Measurements from ENCODE around the gene SHISA2.
"Not testable (repeated sequence)": the region's sequence is repeated elsewhere in the genome, so short reads cannot be mapped to it uniquely, and the experiment has no call there.

The SHISA2 gene

GRCh38 chr13:26051657-26052311, at the start of gene SHISA2:
Gene SHISA2 (minus strand): TSS chr13:26052016. CDS start chr13:26050975, 1,041 bp downstream.
- peak within 1 kb of the TSS in 8 of 11 experiments; percentile 11 to 60 (median 34); a peak in 6 of 22 replicates for H3K27ac ChIP-seq
- H3K4me2 ChIP-seq = peak within 1 kb of the TSS; percentile 80 to 92 (median 87)
- H3K9ac ChIP-seq = peak within 1 kb of the TSS; percentile 29 to 79 (median 66); a peak in 20 of 22 replicates
- H3K4me3 ChIP-seq = peak within 1 kb of the TSS; percentile 48 to 70 (median 65)
- peaks cover 8 to 22% (median 18%) of the 10 kb centered on the region in 11 experiments; a peak in 19 of 22 replicates for H3K9me3 ChIP-seq (replicated peaks in 1 of 11)
- H3K4me1 ChIP-seq = peaks cover 8 to 39% (median 29%) of the 10 kb centered on the region in 10 experiments; a peak in 16 of 20 replicates
- H3K36me3 ChIP-seq = no peaks in the 10 kb centered on the region
- peaks cover 21 to 39% (median 28%) of the 10 kb centered on the region in 11 experiments for H3K27me3 ChIP-seq
- H4K20me1 ChIP-seq = peaks cover 0 to 13% (median 0%) of the 10 kb centered on the region in 11 experiments; a peak in 4 of 22 replicates
- TF ChIP-seq Cebpa-rat (IDR thresholded peaks at IDR 0.05) = no peak

- TF ChIP-seq Cebpa-rat (IDR thresholded peaks at IDR 0.05) = no peak
- no peaks in the 10 kb centered on the region for H3K4me1 ChIP-seq
- H4K20me1 ChIP-seq = no peaks in the 10 kb centered on the region
- peaks cover 6 to 21% (median 9%) of the 10 kb centered on the region in 11 experiments for H3K9me3 ChIP-seq (replicated peaks in 1 of 11)
- H3K36me3 ChIP-seq = no peaks in the 10 kb centered on the region
- no peaks in the 10 kb centered on the region for H3K27me3 ChIP-seq
- H3K9ac ChIP-seq = no peak overlapping the region
- no peak overlapping the region for H3K4me2 ChIP-seq
- H3K4me3 ChIP-seq = no peak overlapping the region
- no peak overlapping the region for H3K27ac ChIP-seq
Measured at GRCh38 chr13:26095846-26096610, 44.2 kb upstream of the SHISA2 start.

- H3K36me3 ChIP-seq = no peaks in the 10 kb centered on the region
- H3K27ac ChIP-seq = no peak overlapping the region
- peaks cover 5 to 14% (median 7%) of the 10 kb centered on the region in 11 experiments; a peak in 21 of 22 replicates for H3K9me3 ChIP-seq (replicated peaks in 1 of 11)
- no peaks in the 10 kb centered on the region for H3K27me3 ChIP-seq
- H3K9ac ChIP-seq = no peak overlapping the region
- H3K4me1 ChIP-seq = no peaks in the 10 kb centered on the region
- no peak overlapping the region for H3K4me3 ChIP-seq
- no peaks in the 10 kb centered on the region for H4K20me1 ChIP-seq
- no peak overlapping the region for H3K4me2 ChIP-seq
- TF ChIP-seq Cebpa-rat (IDR thresholded peaks at IDR 0.05) = no peak
Measured at GRCh38 chr13:26095338-26095737, 43.5 kb upstream of the SHISA2 start.

- H3K4me2 ChIP-seq; H3K4me3 ChIP-seq; H3K9ac ChIP-seq; H4K20me1 ChIP-seq; H3K36me3 ChIP-seq; H3K27ac ChIP-seq; H3K9me3 ChIP-seq (replicated peaks in 1 of 11): not testable (repeated sequence)
- Histone ChIP-seq H3K4me1 (peaks cover 4 to 18% (median 5%) of the 10 kb centered on the region in 10 experiments; a peak in 13 of 20 replicates), H3K27me3 (peaks cover 0 to 35% (median 0%) of the 10 kb centered on the region in 11 experiments; a peak in 7 of 22 replicates)
Measured at GRCh38 chr13:26076821-26077220, 25.0 kb upstream of the SHISA2 start.

GRCh38 chr13:26075498-26075897, 23.7 kb upstream of the SHISA2 start:
- no peak overlapping the region for H3K4me2 ChIP-seq
- no peak overlapping the region for H3K9ac ChIP-seq
- peaks cover 0 to 7% (median 0%) of the 10 kb centered on the region in 11 experiments; a peak in 1 of 22 replicates for H4K20me1 ChIP-seq
- no peak for TF ChIP-seq Cebpa-rat (IDR thresholded peaks at IDR 0.05)
- H3K4me3 ChIP-seq = no peak overlapping the region
- H3K9me3 ChIP-seq (replicated peaks in 1 of 11) = no peaks in the 10 kb centered on the region
- H3K4me1 ChIP-seq = peaks cover 4 to 18% (median 5%) of the 10 kb centered on the region in 10 experiments; a peak in 13 of 20 replicates
- H3K27ac ChIP-seq = no peak overlapping the region
- H3K36me3 ChIP-seq = no peaks in the 10 kb centered on the region
- peaks cover 0 to 47% (median 0%) of the 10 kb centered on the region in 11 experiments; a peak in 7 of 22 replicates for H3K27me3 ChIP-seq

GRCh38 chr13:26074706-26075105, 22.9 kb upstream of the SHISA2 start:
- no peak for TF ChIP-seq Cebpa-rat (IDR thresholded peaks at IDR 0.05)
- H3K9me3 ChIP-seq (replicated peaks in 1 of 11) = no peaks in the 10 kb centered on the region
- peaks cover 4 to 18% (median 5%) of the 10 kb centered on the region in 10 experiments; a peak in 13 of 20 replicates for H3K4me1 ChIP-seq
- peaks cover 0 to 7% (median 0%) of the 10 kb centered on the region in 11 experiments; a peak in 1 of 22 replicates for H4K20me1 ChIP-seq
- no peak overlapping the region for H3K27ac ChIP-seq
- peaks cover 0 to 48% (median 0%) of the 10 kb centered on the region in 11 experiments; a peak in 7 of 22 replicates for H3K27me3 ChIP-seq
- no peak overlapping the region for H3K9ac ChIP-seq
- H3K4me2 ChIP-seq = peak overlapping the region in 4 of 11 experiments; percentile 26 to 68 (median 58); a peak in 7 of 22 replicates
- no peak overlapping the region for H3K4me3 ChIP-seq
- no peaks in the 10 kb centered on the region for H3K36me3 ChIP-seq

GRCh38 chr13:26072335-26072734, 20.5 kb upstream of the SHISA2 start:
- Histone ChIP-seq H3K27me3 (peaks cover 0 to 48% (median 0%) of the 10 kb centered on the region in 11 experiments; a peak in 7 of 22 replicates), H3K4me1 (peaks cover 4 to 18% (median 5%) of the 10 kb centered on the region in 10 experiments; a peak in 13 of 20 replicates)
- not testable (repeated sequence) for H3K9ac ChIP-seq; H3K36me3 ChIP-seq; H3K9me3 ChIP-seq (replicated peaks in 1 of 11); H3K4me2 ChIP-seq; H3K27ac ChIP-seq; H3K4me3 ChIP-seq; H4K20me1 ChIP-seq

- no peak for TF ChIP-seq Cebpa-rat (IDR thresholded peaks at IDR 0.05)
- H3K4me2 ChIP-seq = no peak overlapping the region
- H3K36me3 ChIP-seq = no peaks in the 10 kb centered on the region
Measured at GRCh38 chr13:26071691-26072090, 19.9 kb upstream of the SHISA2 start.

GRCh38 chr13:26069642-26070041, 17.8 kb upstream of the SHISA2 start:
- H3K4me3 ChIP-seq; H3K9ac ChIP-seq; H4K20me1 ChIP-seq; H3K27ac ChIP-seq; H3K9me3 ChIP-seq (replicated peaks in 1 of 11); H3K36me3 ChIP-seq; H3K4me2 ChIP-seq: not testable (repeated sequence)
- Histone ChIP-seq H3K27me3 (peaks cover 0 to 24% (median 0%) of the 10 kb centered on the region in 11 experiments; a peak in 5 of 22 replicates), H3K4me1 (peaks cover 4 to 11% (median 5%) of the 10 kb centered on the region in 10 experiments; a peak in 13 of 20 replicates)

More at GRCh38 chr13:26071691-26072090, 19.9 kb upstream of the SHISA2 start:
- H3K4me3 ChIP-seq = no peak overlapping the region
- no peak overlapping the region for H3K27ac ChIP-seq
- no peak overlapping the region for H3K9ac ChIP-seq
- peaks cover 4 to 18% (median 5%) of the 10 kb centered on the region in 10 experiments; a peak in 13 of 20 replicates for H3K4me1 ChIP-seq
- peaks cover 0 to 7% (median 0%) of the 10 kb centered on the region in 11 experiments; a peak in 1 of 22 replicates for H4K20me1 ChIP-seq
- no peaks in the 10 kb centered on the region for H3K9me3 ChIP-seq (replicated peaks in 1 of 11)
- H3K27me3 ChIP-seq = peaks cover 0 to 45% (median 0%) of the 10 kb centered on the region in 11 experiments; a peak in 7 of 22 replicates

GRCh38 chr13:26068372-26068771, 16.6 kb upstream of the SHISA2 start:
- not testable (repeated sequence) for H3K9ac ChIP-seq; H3K4me2 ChIP-seq; H3K4me3 ChIP-seq; H4K20me1 ChIP-seq; H3K4me1 ChIP-seq; H3K9me3 ChIP-seq (replicated peaks in 1 of 11); H3K36me3 ChIP-seq; H3K27ac ChIP-seq
- peaks cover 0 to 16% (median 0%) of the 10 kb centered on the region in 11 experiments; a peak in 3 of 22 replicates for H3K27me3 ChIP-seq
